ENCODE results near the gene DUSP1. TPM values are rescaled to one million over a fixed set of nuclear protein-coding genes. Genes with fewer than 3 reads are reported as not detected.
A peak's percentile ranks its signal among the peaks of the same experiment; 100 is the strongest.
"Not testable (repeated sequence)": the region's sequence is repeated elsewhere in the genome, so short reads cannot be mapped to it uniquely, and the experiment has no call there.

Gene DUSP1
- total RNA-seq, 1 donor from 2014 or later, result 4.2 TPM

- Mint-ChIP-seq H3K9me3 (peaks cover 3% of the 10 kb centered on the region), H3K27me3 (ENCODE audit: insufficient read depth, low read depth) (peaks cover 14% of the 10 kb centered on the region), H3K36me3 (no peaks in the 10 kb centered on the region), H3K4me1 (peaks cover 13% of the 10 kb centered on the region), H3K4me3 (no peak overlapping the region), H3K27ac (no peak overlapping the region)
- Histone ChIP-seq H3K27me3 (no peaks in the 10 kb centered on the region), H3K9ac (no peak overlapping the region), H3K9me3 (ENCODE audit: low read depth) (no peaks in the 10 kb centered on the region), H3K36me3 (no peaks in the 10 kb centered on the region), H2AFZ (replicated peaks) (no peak overlapping the region), H3K4me1 (no peaks in the 10 kb centered on the region), H4K20me1 (ENCODE audit: low read depth) (no peaks in the 10 kb centered on the region), H3K4me3 (no peak overlapping the region), H3F3A (ENCODE audit: low read depth) (no peaks in the 10 kb centered on the region), H3K79me2 (ENCODE audit: low read depth) (no peaks in the 10 kb centered on the region), H3K4me2 (no peak overlapping the region), H3K27ac (no peak overlapping the region)
- TF ChIP-seq EZH2 (IDR thresholded peaks at IDR 0.05) (no peak), EZH2phosphoT487 (IDR thresholded peaks at IDR 0.05) (no peak), CTCF (IDR thresholded peaks at IDR 0.05) (no peak)
- no peak for DNase-seq (ENCODE audit: low spot score)
Measured at GRCh38 chr5:172815631-172816030, 44.6 kb upstream of the DUSP1 start.

GRCh38 chr5:172810996-172811395 lies 40.0 kb upstream of the DUSP1 start:
- H3K79me2 ChIP-seq (ENCODE audit: low read depth); H3K4me1 Mint-ChIP-seq; H3K27ac ChIP-seq; H3K4me2 ChIP-seq; H3F3A ChIP-seq (ENCODE audit: low read depth); H3K36me3 ChIP-seq; H3K36me3 Mint-ChIP-seq; H3K9me3 ChIP-seq (ENCODE audit: low read depth); H3K27ac Mint-ChIP-seq; H3K9ac ChIP-seq; H3K4me3 Mint-ChIP-seq; H3K4me1 ChIP-seq; H4K20me1 ChIP-seq (ENCODE audit: low read depth); H3K4me3 ChIP-seq; H2AFZ ChIP-seq (replicated peaks); DNase-seq (ENCODE audit: low spot score); H3K27me3 ChIP-seq: not testable (repeated sequence)
- Mint-ChIP-seq H3K9me3 (peaks cover 14% of the 10 kb centered on the region), H3K27me3 (ENCODE audit: insufficient read depth, low read depth) (peaks cover 12% of the 10 kb centered on the region)

GRCh38 chr5:172809774-172810173 lies 38.8 kb upstream of the DUSP1 start:
- no peaks in the 10 kb centered on the region for H3F3A ChIP-seq (ENCODE audit: low read depth)
- H3K27me3 ChIP-seq, result no peaks in the 10 kb centered on the region
- no peak for DNase-seq (ENCODE audit: low spot score)
- H3K27ac ChIP-seq, result no peak overlapping the region
- H3K79me2 ChIP-seq (ENCODE audit: low read depth), result no peaks in the 10 kb centered on the region
- Mint-ChIP-seq H3K36me3 (no peaks in the 10 kb centered on the region), H3K4me1 (peaks cover 7% of the 10 kb centered on the region), H3K27ac (no peak overlapping the region), H3K4me3 (no peak overlapping the region), H3K9me3 (peaks cover 14% of the 10 kb centered on the region), H3K27me3 (ENCODE audit: insufficient read depth, low read depth) (peaks cover 12% of the 10 kb centered on the region)
- H3K36me3 ChIP-seq, result no peaks in the 10 kb centered on the region
- H3K4me2 ChIP-seq, result no peak overlapping the region
- no peaks in the 10 kb centered on the region for H4K20me1 ChIP-seq (ENCODE audit: low read depth)
- H2AFZ ChIP-seq (replicated peaks), result no peak overlapping the region
- no peak for TF ChIP-seq EZH2 (IDR thresholded peaks at IDR 0.05)
- no peak for TF ChIP-seq CTCF (IDR thresholded peaks at IDR 0.05)
- no peak for TF ChIP-seq EZH2phosphoT487 (IDR thresholded peaks at IDR 0.05)
- no peak overlapping the region for H3K9ac ChIP-seq
- no peak overlapping the region for H3K4me3 ChIP-seq
- no peaks in the 10 kb centered on the region for H3K4me1 ChIP-seq
- H3K9me3 ChIP-seq (ENCODE audit: low read depth), result no peaks in the 10 kb centered on the region

- peaks cover 13% of the 10 kb centered on the region for H3K27me3 Mint-ChIP-seq (ENCODE audit: insufficient read depth, low read depth)
- Histone ChIP-seq H3K79me2 (ENCODE audit: low read depth) (no peaks in the 10 kb centered on the region), H4K20me1 (ENCODE audit: low read depth) (no peaks in the 10 kb centered on the region), H3F3A (ENCODE audit: low read depth) (no peaks in the 10 kb centered on the region), H3K4me3 (no peak overlapping the region), H3K4me2 (no peak overlapping the region), H3K36me3 (no peaks in the 10 kb centered on the region), H3K27ac (no peak overlapping the region), H3K9me3 (ENCODE audit: low read depth) (no peaks in the 10 kb centered on the region), H3K9ac (no peak overlapping the region), H3K27me3 (no peaks in the 10 kb centered on the region), H2AFZ (replicated peaks) (peak overlapping the region; percentile 98), H3K4me1 (no peaks in the 10 kb centered on the region)
- H3K4me1 Mint-ChIP-seq, result peaks cover 4% of the 10 kb centered on the region
- H3K27ac Mint-ChIP-seq, result no peak overlapping the region
- H3K36me3 Mint-ChIP-seq, result no peaks in the 10 kb centered on the region
- no peak for DNase-seq (ENCODE audit: low spot score)
- TF ChIP-seq CTCF (IDR thresholded peaks at IDR 0.05) (no peak), EZH2phosphoT487 (IDR thresholded peaks at IDR 0.05) (no peak), EZH2 (IDR thresholded peaks at IDR 0.05) (no peak)
- H3K9me3 Mint-ChIP-seq, result peaks cover 13% of the 10 kb centered on the region
- H3K4me3 Mint-ChIP-seq, result no peak overlapping the region
Measured at GRCh38 chr5:172807766-172808311, 36.8 kb upstream of the DUSP1 start.

All from neural progenitor cell (in vitro differentiated cells).